Dedifferentiated amniotic fluid mesenchymal stem cell (primary cell): Measurements from ENCODE around the gene PCSK9.
"Not testable (repeated sequence)": the region's sequence is repeated elsewhere in the genome, so short reads cannot be mapped to it uniquely, and the experiment has no call there.

Source experiments
- DNase-seq: peaks from one replicate; pipeline ENCODE4 v3.0.0-alpha.2; 2016; ENCODE audit errors: extremely low spot score

PCSK9 gene

GRCh38 chr1:55010194-55010886 is 29.0 kb upstream of the PCSK9 start:
- DNase-seq = no peak

- no peak for DNase-seq
Observed at GRCh38 chr1:55010887-55011217, 28.5 kb upstream of the PCSK9 start.

- no peak for DNase-seq
Observed at GRCh38 chr1:55012661-55013060, 26.7 kb upstream of the PCSK9 start.

GRCh38 chr1:55015123-55015522 is 24.2 kb upstream of the PCSK9 start:
- DNase-seq = no peak

- peak; percentile 39 for DNase-seq
Observed at GRCh38 chr1:55015731-55016620, 23.4 kb upstream of the PCSK9 start.

- DNase-seq = no peak
Observed at GRCh38 chr1:55018395-55018794, 21.0 kb upstream of the PCSK9 start.

GRCh38 chr1:55021942-55022546 is 17.3 kb upstream of the PCSK9 start:
- peak; percentile 83 for DNase-seq

GRCh38 chr1:55024163-55024562 is 15.2 kb upstream of the PCSK9 start:
- DNase-seq = not testable (repeated sequence)

- not testable (repeated sequence) for DNase-seq
Observed at GRCh38 chr1:55026682-55027081, 12.7 kb upstream of the PCSK9 start.

GRCh38 chr1:55031098-55031497 is 8.2 kb upstream of the PCSK9 start:
- not testable (repeated sequence) for DNase-seq

GRCh38 chr1:55033265-55033614 is 6.1 kb upstream of the PCSK9 start:
- no peak for DNase-seq

- DNase-seq = no peak
Observed at GRCh38 chr1:55034476-55035133, 4.7 kb upstream of the PCSK9 start.

GRCh38 chr1:55035904-55036303 is 3.4 kb upstream of the PCSK9 start:
- no peak for DNase-seq

- no peak for DNase-seq
Observed at GRCh38 chr1:55037733-55038551, 1.4 kb upstream of the PCSK9 start.

- DNase-seq = no peak
Observed at GRCh38 chr1:55038552-55038838, 853 bp upstream of the PCSK9 start.

GRCh38 chr1:55038974-55039341 is 390 bp upstream of the PCSK9 start:
- DNase-seq = no peak

- no peak for DNase-seq
Observed at GRCh38 chr1:55040083-55040932, 960 bp downstream of the PCSK9 start.

GRCh38 chr1:55040933-55041494 is 1.7 kb downstream of the PCSK9 start:
- no peak for DNase-seq

GRCh38 chr1:55041613-55042012 is 2.3 kb downstream of the PCSK9 start:
- DNase-seq = no peak

GRCh38 chr1:55043011-55043410 is 3.7 kb downstream of the PCSK9 start:
- no peak for DNase-seq

GRCh38 chr1:55043726-55044125 is 4.4 kb downstream of the PCSK9 start:
- DNase-seq = no peak
